GM18870 (cell line): ENCODE data around the gene SLC16A7.

Experiments used
- ATAC-seq: cut with Tn5 transposase; IDR thresholded peaks from one replicate; pipeline ENCODE4 v1.9.1; 2021; ENCODE audit warnings: moderate library complexity; ENCODE audit not compliant: unreplicated experiment

Gene SLC16A7

GRCh38 chr12:59624732-59625460 is 29.1 kb downstream of the SLC16A7 start:
- no peak for ATAC-seq

GRCh38 chr12:59626382-59626781 is 30.6 kb downstream of the SLC16A7 start:
- no peak for ATAC-seq

GRCh38 chr12:59627582-59627981 is 31.8 kb downstream of the SLC16A7 start:
- ATAC-seq = peak; percentile 78

- no peak for ATAC-seq
Observed at GRCh38 chr12:59629890-59630289, 34.1 kb downstream of the SLC16A7 start.

- ATAC-seq = no peak
Observed at GRCh38 chr12:59632408-59632807, 36.6 kb downstream of the SLC16A7 start.

- ATAC-seq = no peak
Observed at GRCh38 chr12:59634254-59634653, 38.4 kb downstream of the SLC16A7 start.

GRCh38 chr12:59636945-59637691 is 41.3 kb downstream of the SLC16A7 start:
- ATAC-seq = peak; percentile 79

GRCh38 chr12:59637692-59638070 is 41.9 kb downstream of the SLC16A7 start:
- no peak for ATAC-seq

- ATAC-seq = no peak
Observed at GRCh38 chr12:59643550-59643949, 47.7 kb downstream of the SLC16A7 start.

- no peak for ATAC-seq
Observed at GRCh38 chr12:59645242-59645641, 49.4 kb downstream of the SLC16A7 start.

- no peak for ATAC-seq
Observed at GRCh38 chr12:59646636-59647035, 50.8 kb downstream of the SLC16A7 start.

GRCh38 chr12:59649203-59649602 is 53.4 kb downstream of the SLC16A7 start:
- no peak for ATAC-seq

- no peak for ATAC-seq
Observed at GRCh38 chr12:59650588-59651228, 54.9 kb downstream of the SLC16A7 start.

- no peak for ATAC-seq
Observed at GRCh38 chr12:59651229-59651920, 55.5 kb downstream of the SLC16A7 start.

GRCh38 chr12:59652130-59652529 is 56.3 kb downstream of the SLC16A7 start:
- no peak for ATAC-seq

- no peak for ATAC-seq
Observed at GRCh38 chr12:59654061-59654460, 58.2 kb downstream of the SLC16A7 start.

GRCh38 chr12:59657266-59657665 is 61.4 kb downstream of the SLC16A7 start:
- ATAC-seq = no peak

GRCh38 chr12:59657711-59658110 is 61.9 kb downstream of the SLC16A7 start:
- no peak for ATAC-seq

GRCh38 chr12:59660148-59660547 is 64.3 kb downstream of the SLC16A7 start:
- no peak for ATAC-seq

- ATAC-seq = no peak
Observed at GRCh38 chr12:59660921-59661597, 65.2 kb downstream of the SLC16A7 start.

GRCh38 chr12:59664495-59664894 is 68.7 kb downstream of the SLC16A7 start:
- ATAC-seq = no peak
